Measurements from ENCODE around the gene RIMBP2.

RIMBP2 gene

DNA sequence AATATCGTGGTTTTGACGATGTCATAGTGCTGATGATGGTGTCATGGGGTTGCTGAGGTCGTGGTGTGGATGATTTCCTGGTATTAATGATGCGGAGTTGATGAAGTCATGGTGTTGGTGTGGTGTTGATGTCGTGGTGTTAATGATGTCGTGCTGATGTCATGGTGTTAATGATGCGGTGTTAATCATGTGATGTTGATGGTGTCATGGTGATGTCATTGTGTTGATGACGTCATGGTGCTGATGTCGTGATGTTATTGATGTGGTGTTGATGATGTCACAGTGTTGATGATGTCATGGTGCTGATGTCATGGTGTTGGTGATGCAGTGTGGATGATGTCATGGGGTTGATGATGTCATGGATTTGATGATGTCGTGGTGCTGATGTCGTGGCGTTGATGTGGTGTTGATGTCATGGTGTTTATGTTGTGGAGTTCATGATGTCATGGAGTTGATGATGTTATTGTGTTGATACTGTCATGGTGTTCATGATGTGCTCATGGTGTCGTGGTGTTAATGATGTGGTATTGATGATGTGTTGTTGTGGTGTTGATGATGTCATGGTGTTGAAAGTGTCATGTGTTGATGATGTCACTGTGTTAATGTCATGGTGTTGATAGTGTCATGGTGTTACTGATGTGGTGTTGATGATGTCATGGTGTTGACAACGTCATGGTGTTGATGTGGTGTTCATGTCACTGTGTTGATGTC is 48.5 kb upstream of the RIMBP2 start (continued):
- TF ChIP-seq, protein P1, sequence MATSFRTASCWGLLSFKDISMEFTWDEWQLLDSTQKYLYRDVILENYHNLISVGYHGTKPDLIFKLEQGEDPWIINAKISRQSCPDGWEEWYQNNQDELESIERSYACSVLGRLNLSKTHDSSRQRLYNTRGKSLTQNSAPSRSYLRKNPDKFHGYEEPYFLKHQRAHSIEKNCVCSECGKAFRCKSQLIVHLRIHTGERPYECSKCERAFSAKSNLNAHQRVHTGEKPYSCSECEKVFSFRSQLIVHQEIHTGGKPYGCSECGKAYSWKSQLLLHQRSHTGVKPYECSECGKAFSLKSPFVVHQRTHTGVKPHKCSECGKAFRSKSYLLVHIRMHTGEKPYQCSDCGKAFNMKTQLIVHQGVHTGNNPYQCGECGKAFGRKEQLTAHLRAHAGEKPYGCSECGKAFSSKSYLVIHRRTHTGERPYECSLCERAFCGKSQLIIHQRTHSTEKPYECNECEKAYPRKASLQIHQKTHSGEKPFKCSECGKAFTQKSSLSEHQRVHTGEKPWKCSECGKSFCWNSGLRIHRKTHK (tag by site-specific recombination; IDR thresholded peaks at IDR 0.05), result peak; percentile 57
- TF ChIP-seq, protein P2, sequence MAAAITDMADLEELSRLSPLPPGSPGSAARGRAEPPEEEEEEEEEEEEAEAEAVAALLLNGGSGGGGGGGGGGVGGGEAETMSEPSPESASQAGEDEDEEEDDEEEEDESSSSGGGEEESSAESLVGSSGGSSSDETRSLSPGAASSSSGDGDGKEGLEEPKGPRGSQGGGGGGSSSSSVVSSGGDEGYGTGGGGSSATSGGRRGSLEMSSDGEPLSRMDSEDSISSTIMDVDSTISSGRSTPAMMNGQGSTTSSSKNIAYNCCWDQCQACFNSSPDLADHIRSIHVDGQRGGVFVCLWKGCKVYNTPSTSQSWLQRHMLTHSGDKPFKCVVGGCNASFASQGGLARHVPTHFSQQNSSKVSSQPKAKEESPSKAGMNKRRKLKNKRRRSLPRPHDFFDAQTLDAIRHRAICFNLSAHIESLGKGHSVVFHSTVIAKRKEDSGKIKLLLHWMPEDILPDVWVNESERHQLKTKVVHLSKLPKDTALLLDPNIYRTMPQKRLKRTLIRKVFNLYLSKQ (tag by site-specific recombination; IDR thresholded peaks at IDR 0.05; ENCODE audit: borderline replicate concordance), result no peak; the same call in 1 of the 2 replicates
- TF ChIP-seq, protein P3, sequence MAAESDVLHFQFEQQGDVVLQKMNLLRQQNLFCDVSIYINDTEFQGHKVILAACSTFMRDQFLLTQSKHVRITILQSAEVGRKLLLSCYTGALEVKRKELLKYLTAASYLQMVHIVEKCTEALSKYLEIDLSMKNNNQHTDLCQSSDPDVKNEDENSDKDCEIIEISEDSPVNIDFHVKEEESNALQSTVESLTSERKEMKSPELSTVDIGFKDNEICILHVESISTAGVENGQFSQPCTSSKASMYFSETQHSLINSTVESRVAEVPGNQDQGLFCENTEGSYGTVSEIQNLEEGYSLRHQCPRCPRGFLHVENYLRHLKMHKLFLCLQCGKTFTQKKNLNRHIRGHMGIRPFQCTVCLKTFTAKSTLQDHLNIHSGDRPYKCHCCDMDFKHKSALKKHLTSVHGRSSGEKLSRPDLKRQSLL (tag by site-specific recombination; IDR thresholded peaks at IDR 0.05), result 0 out of 2 replicates have a peak, but pooled peaks have one; percentile 7
- TF ChIP-seq ZNF629 (tag by site-specific recombination; IDR thresholded peaks at IDR 0.05), result peak; percentile 99
- peak; percentile 71 for TF ChIP-seq ZNF558 (tag by site-specific recombination; IDR thresholded peaks at IDR 0.05)
- peak; percentile 100 for TF ChIP-seq ZBTB21 (tag by site-specific recombination; IDR thresholded peaks at IDR 0.05)
- TF ChIP-seq, protein P4, sequence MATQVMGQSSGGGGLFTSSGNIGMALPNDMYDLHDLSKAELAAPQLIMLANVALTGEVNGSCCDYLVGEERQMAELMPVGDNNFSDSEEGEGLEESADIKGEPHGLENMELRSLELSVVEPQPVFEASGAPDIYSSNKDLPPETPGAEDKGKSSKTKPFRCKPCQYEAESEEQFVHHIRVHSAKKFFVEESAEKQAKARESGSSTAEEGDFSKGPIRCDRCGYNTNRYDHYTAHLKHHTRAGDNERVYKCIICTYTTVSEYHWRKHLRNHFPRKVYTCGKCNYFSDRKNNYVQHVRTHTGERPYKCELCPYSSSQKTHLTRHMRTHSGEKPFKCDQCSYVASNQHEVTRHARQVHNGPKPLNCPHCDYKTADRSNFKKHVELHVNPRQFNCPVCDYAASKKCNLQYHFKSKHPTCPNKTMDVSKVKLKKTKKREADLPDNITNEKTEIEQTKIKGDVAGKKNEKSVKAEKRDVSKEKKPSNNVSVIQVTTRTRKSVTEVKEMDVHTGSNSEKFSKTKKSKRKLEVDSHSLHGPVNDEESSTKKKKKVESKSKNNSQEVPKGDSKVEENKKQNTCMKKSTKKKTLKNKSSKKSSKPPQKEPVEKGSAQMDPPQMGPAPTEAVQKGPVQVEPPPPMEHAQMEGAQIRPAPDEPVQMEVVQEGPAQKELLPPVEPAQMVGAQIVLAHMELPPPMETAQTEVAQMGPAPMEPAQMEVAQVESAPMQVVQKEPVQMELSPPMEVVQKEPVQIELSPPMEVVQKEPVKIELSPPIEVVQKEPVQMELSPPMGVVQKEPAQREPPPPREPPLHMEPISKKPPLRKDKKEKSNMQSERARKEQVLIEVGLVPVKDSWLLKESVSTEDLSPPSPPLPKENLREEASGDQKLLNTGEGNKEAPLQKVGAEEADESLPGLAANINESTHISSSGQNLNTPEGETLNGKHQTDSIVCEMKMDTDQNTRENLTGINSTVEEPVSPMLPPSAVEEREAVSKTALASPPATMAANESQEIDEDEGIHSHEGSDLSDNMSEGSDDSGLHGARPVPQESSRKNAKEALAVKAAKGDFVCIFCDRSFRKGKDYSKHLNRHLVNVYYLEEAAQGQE (tag by site-specific recombination; IDR thresholded peaks at IDR 0.05), result 0 out of 2 replicates have a peak, but pooled peaks have one; percentile 26
- peak; percentile 50; the same call in 1 of the 2 replicates for TF ChIP-seq ZNF211 (tag by site-specific recombination; IDR thresholded peaks at IDR 0.05; ENCODE audit: low read depth)
- peak; percentile 91 for TF ChIP-seq ZNF354C (tag by site-specific recombination; IDR thresholded peaks at IDR 0.05; ENCODE audit: borderline replicate concordance, low read depth)
- TF ChIP-seq, protein P5, sequence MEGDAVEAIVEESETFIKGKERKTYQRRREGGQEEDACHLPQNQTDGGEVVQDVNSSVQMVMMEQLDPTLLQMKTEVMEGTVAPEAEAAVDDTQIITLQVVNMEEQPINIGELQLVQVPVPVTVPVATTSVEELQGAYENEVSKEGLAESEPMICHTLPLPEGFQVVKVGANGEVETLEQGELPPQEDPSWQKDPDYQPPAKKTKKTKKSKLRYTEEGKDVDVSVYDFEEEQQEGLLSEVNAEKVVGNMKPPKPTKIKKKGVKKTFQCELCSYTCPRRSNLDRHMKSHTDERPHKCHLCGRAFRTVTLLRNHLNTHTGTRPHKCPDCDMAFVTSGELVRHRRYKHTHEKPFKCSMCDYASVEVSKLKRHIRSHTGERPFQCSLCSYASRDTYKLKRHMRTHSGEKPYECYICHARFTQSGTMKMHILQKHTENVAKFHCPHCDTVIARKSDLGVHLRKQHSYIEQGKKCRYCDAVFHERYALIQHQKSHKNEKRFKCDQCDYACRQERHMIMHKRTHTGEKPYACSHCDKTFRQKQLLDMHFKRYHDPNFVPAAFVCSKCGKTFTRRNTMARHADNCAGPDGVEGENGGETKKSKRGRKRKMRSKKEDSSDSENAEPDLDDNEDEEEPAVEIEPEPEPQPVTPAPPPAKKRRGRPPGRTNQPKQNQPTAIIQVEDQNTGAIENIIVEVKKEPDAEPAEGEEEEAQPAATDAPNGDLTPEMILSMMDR (tag by site-specific recombination; IDR thresholded peaks at IDR 0.05), result no peak
- no peak for TF ChIP-seq ZSCAN30 (tag by site-specific recombination; IDR thresholded peaks at IDR 0.05)
- TF ChIP-seq ZFP37 (tag by site-specific recombination; IDR thresholded peaks at IDR 0.05), result 0 out of 2 replicates have a peak, but pooled peaks have one; percentile 14
- TF ChIP-seq ZNF830 (tag by site-specific recombination; IDR thresholded peaks at IDR 0.05; ENCODE audit: low read depth), result no peak
- TF ChIP-seq ZNF776 (tag by site-specific recombination; IDR thresholded peaks at IDR 0.05; ENCODE audit: borderline replicate concordance), result peak; percentile 52; the same call in 1 of the 2 replicates
- no peak for TF ChIP-seq ZNF600 (tag by site-specific recombination; IDR thresholded peaks at IDR 0.05)
- TF ChIP-seq, protein P6, sequence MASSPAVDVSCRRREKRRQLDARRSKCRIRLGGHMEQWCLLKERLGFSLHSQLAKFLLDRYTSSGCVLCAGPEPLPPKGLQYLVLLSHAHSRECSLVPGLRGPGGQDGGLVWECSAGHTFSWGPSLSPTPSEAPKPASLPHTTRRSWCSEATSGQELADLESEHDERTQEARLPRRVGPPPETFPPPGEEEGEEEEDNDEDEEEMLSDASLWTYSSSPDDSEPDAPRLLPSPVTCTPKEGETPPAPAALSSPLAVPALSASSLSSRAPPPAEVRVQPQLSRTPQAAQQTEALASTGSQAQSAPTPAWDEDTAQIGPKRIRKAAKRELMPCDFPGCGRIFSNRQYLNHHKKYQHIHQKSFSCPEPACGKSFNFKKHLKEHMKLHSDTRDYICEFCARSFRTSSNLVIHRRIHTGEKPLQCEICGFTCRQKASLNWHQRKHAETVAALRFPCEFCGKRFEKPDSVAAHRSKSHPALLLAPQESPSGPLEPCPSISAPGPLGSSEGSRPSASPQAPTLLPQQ (tag by site-specific recombination; IDR thresholded peaks at IDR 0.05), result peak; percentile 29; the same call in 1 of the 2 replicates
- peak; percentile 83 for TF ChIP-seq ZNF707 (tag by site-specific recombination; IDR thresholded peaks at IDR 0.05)
- TF ChIP-seq, protein P7, sequence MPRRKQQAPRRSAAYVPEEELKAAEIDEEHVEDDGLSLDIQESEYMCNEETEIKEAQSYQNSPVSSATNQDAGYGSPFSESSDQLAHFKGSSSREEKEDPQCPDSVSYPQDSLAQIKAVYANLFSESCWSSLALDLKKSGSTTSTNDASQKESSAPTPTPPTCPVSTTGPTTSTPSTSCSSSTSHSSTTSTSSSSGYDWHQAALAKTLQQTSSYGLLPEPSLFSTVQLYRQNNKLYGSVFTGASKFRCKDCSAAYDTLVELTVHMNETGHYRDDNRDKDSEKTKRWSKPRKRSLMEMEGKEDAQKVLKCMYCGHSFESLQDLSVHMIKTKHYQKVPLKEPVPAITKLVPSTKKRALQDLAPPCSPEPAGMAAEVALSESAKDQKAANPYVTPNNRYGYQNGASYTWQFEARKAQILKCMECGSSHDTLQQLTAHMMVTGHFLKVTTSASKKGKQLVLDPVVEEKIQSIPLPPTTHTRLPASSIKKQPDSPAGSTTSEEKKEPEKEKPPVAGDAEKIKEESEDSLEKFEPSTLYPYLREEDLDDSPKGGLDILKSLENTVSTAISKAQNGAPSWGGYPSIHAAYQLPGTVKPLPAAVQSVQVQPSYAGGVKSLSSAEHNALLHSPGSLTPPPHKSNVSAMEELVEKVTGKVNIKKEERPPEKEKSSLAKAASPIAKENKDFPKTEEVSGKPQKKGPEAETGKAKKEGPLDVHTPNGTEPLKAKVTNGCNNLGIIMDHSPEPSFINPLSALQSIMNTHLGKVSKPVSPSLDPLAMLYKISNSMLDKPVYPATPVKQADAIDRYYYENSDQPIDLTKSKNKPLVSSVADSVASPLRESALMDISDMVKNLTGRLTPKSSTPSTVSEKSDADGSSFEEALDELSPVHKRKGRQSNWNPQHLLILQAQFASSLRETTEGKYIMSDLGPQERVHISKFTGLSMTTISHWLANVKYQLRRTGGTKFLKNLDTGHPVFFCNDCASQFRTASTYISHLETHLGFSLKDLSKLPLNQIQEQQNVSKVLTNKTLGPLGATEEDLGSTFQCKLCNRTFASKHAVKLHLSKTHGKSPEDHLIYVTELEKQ (tag by site-specific recombination; IDR thresholded peaks at IDR 0.05; ENCODE audit: borderline replicate concordance), result peak; percentile 91
- TF ChIP-seq, protein P8, sequence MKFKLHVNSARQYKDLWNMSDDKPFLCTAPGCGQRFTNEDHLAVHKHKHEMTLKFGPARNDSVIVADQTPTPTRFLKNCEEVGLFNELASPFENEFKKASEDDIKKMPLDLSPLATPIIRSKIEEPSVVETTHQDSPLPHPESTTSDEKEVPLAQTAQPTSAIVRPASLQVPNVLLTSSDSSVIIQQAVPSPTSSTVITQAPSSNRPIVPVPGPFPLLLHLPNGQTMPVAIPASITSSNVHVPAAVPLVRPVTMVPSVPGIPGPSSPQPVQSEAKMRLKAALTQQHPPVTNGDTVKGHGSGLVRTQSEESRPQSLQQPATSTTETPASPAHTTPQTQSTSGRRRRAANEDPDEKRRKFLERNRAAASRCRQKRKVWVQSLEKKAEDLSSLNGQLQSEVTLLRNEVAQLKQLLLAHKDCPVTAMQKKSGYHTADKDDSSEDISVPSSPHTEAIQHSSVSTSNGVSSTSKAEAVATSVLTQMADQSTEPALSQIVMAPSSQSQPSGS (tag by site-specific recombination; IDR thresholded peaks at IDR 0.05; ENCODE audit: low read depth), result peak; percentile 100
- TF ChIP-seq ZIC2 (tag by site-specific recombination; IDR thresholded peaks at IDR 0.05), result peak; percentile 23; the same call in 1 of the 2 replicates
- TF ChIP-seq OVOL3 (tag by site-specific recombination; IDR thresholded peaks at IDR 0.05), result peak; percentile 20

All from HEK293 (cell line).